ENCODE measurements around the gene PACRG.

Gene PACRG

GRCh38 chr6:163298079-163298830 lies 570.5 kb downstream of the PACRG start:
- TF ChIP-seq GATA3 (IDR thresholded peaks at IDR 0.05; ENCODE audit: low read depth, low read length) (no peak), GATA2 (IDR thresholded peaks at IDR 0.05; ENCODE audit: low read depth, low read length) (no peak)

GRCh38 chr6:163300838-163301237 lies 573.1 kb downstream of the PACRG start:
- TF ChIP-seq GATA2 (IDR thresholded peaks at IDR 0.05; ENCODE audit: low read depth, low read length) (no peak), GATA3 (IDR thresholded peaks at IDR 0.05; ENCODE audit: low read depth, low read length) (no peak)

GRCh38 chr6:163301726-163302635 lies 574.2 kb downstream of the PACRG start:
- no peak for TF ChIP-seq GATA3 (IDR thresholded peaks at IDR 0.05; ENCODE audit: low read depth, low read length)
- no peak for TF ChIP-seq GATA2 (IDR thresholded peaks at IDR 0.05; ENCODE audit: low read depth, low read length)

- TF ChIP-seq GATA2 (IDR thresholded peaks at IDR 0.05; ENCODE audit: low read depth, low read length) (no peak), GATA3 (IDR thresholded peaks at IDR 0.05; ENCODE audit: low read depth, low read length) (no peak)
These were observed 575.0 kb downstream of the PACRG start for GRCh38 chr6:163302747-163303146.

- TF ChIP-seq GATA3 (IDR thresholded peaks at IDR 0.05; ENCODE audit: low read depth, low read length) (no peak), GATA2 (IDR thresholded peaks at IDR 0.05; ENCODE audit: low read depth, low read length) (no peak)
These were observed 578.2 kb downstream of the PACRG start for GRCh38 chr6:163306000-163306399.

- TF ChIP-seq GATA3 (IDR thresholded peaks at IDR 0.05; ENCODE audit: low read depth, low read length): no peak
- TF ChIP-seq GATA2 (IDR thresholded peaks at IDR 0.05; ENCODE audit: low read depth, low read length): no peak
These were observed 581.1 kb downstream of the PACRG start for GRCh38 chr6:163308629-163309440.

- TF ChIP-seq GATA2 (IDR thresholded peaks at IDR 0.05; ENCODE audit: low read depth, low read length) (no peak), GATA3 (IDR thresholded peaks at IDR 0.05; ENCODE audit: low read depth, low read length) (no peak)
These were observed 581.8 kb downstream of the PACRG start for GRCh38 chr6:163309491-163310026.

GRCh38 chr6:163310096-163310972 lies 582.6 kb downstream of the PACRG start:
- TF ChIP-seq GATA2 (IDR thresholded peaks at IDR 0.05; ENCODE audit: low read depth, low read length) (no peak), GATA3 (IDR thresholded peaks at IDR 0.05; ENCODE audit: low read depth, low read length) (no peak)

GRCh38 chr6:163310973-163311383 lies 583.2 kb downstream of the PACRG start:
- no peak for TF ChIP-seq GATA2 (IDR thresholded peaks at IDR 0.05; ENCODE audit: low read depth, low read length)
- TF ChIP-seq GATA3 (IDR thresholded peaks at IDR 0.05; ENCODE audit: low read depth, low read length): no peak

- no peak for TF ChIP-seq GATA3 (IDR thresholded peaks at IDR 0.05; ENCODE audit: low read depth, low read length)
- no peak for TF ChIP-seq GATA2 (IDR thresholded peaks at IDR 0.05; ENCODE audit: low read depth, low read length)
These were observed 584.1 kb downstream of the PACRG start for GRCh38 chr6:163311830-163312229.

- TF ChIP-seq GATA3 (IDR thresholded peaks at IDR 0.05; ENCODE audit: low read depth, low read length) (no peak), GATA2 (IDR thresholded peaks at IDR 0.05; ENCODE audit: low read depth, low read length) (no peak)
These were observed 585.8 kb downstream of the PACRG start for GRCh38 chr6:163313566-163313965.

- TF ChIP-seq GATA2 (IDR thresholded peaks at IDR 0.05; ENCODE audit: low read depth, low read length): no peak
- TF ChIP-seq GATA3 (IDR thresholded peaks at IDR 0.05; ENCODE audit: low read depth, low read length): no peak
These were observed 586.2 kb downstream of the PACRG start for GRCh38 chr6:163313981-163314380.
